Epithelial cell of esophagus (primary cell): ENCODE measurements around the gene SETD6.

Experiments
- DNase-seq: peaks from one replicate; pipeline ENCODE4 v3.0.0; 2010; ENCODE audit warnings: low read depth
- H3K4me3 ChIP-seq: 2 replicates; pipeline ENCODE4 v1.5.1; 2011; ENCODE audit warnings: mild to moderate bottlenecking, low read length, control low read depth
- TF ChIP-seq, protein P1 (sequence below): IDR thresholded peaks from 2 replicates; pipeline ENCODE4 v1.5.1; 2011; ENCODE audit warnings: low read depth, mild to moderate bottlenecking, low read length, control low read depth, inconsistent platforms; ENCODE audit not compliant: insufficient read depth; ENCODE audit errors: missing control alignments

Gene SETD6

DNA sequence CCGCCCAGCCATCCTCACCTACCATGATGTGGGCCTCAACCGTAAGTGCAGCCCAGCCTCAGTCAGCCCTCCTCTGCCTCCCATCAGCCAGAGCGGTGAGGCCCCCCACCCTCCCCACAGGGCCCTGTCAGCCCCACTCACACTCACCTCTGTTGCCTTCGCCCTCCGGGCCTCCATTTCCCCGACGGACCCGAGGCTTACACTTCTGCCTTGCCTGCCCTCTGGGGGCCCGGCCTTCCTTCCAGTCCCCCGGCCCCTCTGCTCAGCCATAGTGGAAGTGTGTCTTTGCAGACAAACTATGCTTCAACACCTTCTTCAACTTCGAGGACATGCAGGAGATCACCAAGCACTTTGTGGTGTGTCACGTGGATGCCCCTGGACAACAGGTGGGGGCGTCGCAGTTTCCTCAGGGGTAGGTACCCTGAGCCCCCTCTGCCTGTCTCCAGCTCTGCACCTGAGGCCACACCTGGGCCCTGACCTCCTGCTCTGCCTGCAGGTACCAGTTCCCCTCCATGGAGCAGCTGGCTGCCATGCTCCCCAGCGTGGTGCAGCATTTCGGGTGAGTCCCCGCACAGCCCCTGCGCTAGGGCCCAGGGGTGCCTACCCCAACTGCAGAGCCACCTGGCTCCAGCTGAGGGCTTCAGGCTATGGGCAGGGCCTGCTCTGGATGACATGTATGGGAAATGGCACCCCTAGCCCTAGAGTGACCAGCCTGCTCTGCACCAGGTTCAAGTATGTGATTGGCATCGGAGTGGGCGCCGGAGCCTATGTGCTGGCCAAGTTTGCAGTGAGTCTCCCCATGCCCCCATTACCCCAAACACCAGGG lies 11.2 kb upstream of the SETD6 start:
- TF ChIP-seq, protein P1, sequence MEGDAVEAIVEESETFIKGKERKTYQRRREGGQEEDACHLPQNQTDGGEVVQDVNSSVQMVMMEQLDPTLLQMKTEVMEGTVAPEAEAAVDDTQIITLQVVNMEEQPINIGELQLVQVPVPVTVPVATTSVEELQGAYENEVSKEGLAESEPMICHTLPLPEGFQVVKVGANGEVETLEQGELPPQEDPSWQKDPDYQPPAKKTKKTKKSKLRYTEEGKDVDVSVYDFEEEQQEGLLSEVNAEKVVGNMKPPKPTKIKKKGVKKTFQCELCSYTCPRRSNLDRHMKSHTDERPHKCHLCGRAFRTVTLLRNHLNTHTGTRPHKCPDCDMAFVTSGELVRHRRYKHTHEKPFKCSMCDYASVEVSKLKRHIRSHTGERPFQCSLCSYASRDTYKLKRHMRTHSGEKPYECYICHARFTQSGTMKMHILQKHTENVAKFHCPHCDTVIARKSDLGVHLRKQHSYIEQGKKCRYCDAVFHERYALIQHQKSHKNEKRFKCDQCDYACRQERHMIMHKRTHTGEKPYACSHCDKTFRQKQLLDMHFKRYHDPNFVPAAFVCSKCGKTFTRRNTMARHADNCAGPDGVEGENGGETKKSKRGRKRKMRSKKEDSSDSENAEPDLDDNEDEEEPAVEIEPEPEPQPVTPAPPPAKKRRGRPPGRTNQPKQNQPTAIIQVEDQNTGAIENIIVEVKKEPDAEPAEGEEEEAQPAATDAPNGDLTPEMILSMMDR: no peak
- DNase-seq: no peak
- no peak overlapping the region for H3K4me3 ChIP-seq

- TF ChIP-seq, protein P1: no peak
- H3K4me3 ChIP-seq: no peak overlapping the region
- no peak for DNase-seq
Measured at GRCh38 chr16:58506241-58507194, 8.8 kb upstream of the SETD6 start.

- no peak overlapping the region for H3K4me3 ChIP-seq
- DNase-seq: no peak
- TF ChIP-seq, protein P1: no peak
Measured at GRCh38 chr16:58507195-58507962, 7.9 kb upstream of the SETD6 start.

- TF ChIP-seq, protein P1: no peak
- no peak overlapping the region for H3K4me3 ChIP-seq
- no peak for DNase-seq
Measured at GRCh38 chr16:58507963-58508670, 7.2 kb upstream of the SETD6 start.

GRCh38 chr16:58508671-58509251 lies 6.6 kb upstream of the SETD6 start:
- no peak overlapping the region for H3K4me3 ChIP-seq
- DNase-seq: no peak
- TF ChIP-seq, protein P1: no peak
